Occipital lobe (tissue), 2 donors: ENCODE data around the gene GLE1. TPM values are rescaled to one million over a fixed set of nuclear protein-coding genes. Genes with fewer than 3 reads are reported as not detected.

Source experiments
- DNase-seq: peaks from one replicate; lab custom pipeline; 2025; lab: John Stamatoyannopoulos, UW
- total RNA-seq: library from RNA; depleted of rRNA; stranded (reverse); fragments of >200 nt; gene quantifications from one replicate; pipeline ENCODE4 v1.2.3, GENCODE V29; 2014

The GLE1 gene
- 18.9 TPM for total RNA-seq

DNA sequence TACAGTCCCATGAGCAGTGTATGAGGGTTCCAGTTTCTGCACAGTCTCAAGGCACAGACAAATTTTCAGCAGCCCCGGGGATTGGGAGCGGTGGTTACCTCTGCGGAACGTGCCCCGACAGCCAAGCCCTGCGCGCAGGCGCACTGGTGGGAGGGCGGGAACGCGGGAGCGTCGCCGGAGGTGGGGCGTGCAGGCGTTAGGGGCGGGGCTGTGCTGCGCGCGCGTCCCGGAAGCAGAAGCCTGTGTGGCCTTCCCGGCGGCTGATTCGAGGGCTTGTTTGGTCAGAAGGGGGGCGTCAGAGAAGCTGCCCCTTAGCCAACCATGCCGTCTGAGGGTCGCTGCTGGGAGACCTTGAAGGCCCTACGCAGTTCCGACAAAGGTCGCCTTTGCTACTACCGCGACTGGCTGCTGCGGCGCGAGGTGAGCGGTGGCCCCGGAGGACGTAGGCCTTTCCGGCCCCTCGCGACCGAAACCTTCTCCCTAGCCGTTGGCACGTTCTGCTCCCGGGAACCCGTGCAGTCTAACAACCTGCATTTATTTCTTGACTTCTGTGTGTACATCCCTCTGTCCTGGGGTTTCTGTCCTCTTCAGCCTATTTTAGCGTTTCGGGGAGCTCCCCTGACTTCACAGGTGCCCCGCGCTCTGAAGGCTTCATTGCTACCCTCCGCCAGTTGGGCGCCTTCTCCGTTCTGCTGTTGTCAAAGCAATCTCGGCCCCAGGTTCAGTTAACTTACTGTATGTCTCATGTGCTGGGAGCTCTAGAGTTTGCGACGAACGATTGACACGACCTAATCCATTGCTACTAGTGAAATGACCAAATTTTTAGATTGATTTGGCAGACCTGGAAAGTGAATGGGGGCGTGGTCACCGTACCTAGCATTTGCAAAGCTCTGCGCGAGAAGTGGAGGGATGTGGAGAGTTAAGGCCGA lies at the start of gene GLE1:
Gene GLE1 (plus strand): TSS at position 235 of the 929 bp plus-strand sequence. CDS start 87 bp downstream, at position 322.
- DNase-seq = peak; percentile 90

DNA sequence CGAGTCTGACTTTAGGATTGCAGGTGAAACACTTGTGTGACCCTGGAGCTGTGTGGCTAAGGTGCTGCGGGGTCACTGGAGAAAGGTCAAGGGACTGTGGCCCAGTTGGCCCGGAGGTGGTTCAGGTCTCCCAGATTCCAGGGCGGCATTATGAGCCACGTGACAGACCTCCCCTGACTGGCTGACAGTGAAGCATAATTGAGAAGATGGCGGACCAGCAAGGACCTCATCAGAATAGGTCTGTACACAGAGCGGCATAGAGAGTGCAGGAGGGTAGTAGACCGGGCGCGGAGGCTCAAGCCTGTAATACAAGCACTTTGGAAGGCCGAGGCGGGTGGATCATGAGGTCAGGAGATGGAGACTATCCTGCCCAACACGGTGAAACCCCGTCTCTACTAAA lies 49.5 kb upstream of the GLE1 start:
- DNase-seq = no peak

DNA sequence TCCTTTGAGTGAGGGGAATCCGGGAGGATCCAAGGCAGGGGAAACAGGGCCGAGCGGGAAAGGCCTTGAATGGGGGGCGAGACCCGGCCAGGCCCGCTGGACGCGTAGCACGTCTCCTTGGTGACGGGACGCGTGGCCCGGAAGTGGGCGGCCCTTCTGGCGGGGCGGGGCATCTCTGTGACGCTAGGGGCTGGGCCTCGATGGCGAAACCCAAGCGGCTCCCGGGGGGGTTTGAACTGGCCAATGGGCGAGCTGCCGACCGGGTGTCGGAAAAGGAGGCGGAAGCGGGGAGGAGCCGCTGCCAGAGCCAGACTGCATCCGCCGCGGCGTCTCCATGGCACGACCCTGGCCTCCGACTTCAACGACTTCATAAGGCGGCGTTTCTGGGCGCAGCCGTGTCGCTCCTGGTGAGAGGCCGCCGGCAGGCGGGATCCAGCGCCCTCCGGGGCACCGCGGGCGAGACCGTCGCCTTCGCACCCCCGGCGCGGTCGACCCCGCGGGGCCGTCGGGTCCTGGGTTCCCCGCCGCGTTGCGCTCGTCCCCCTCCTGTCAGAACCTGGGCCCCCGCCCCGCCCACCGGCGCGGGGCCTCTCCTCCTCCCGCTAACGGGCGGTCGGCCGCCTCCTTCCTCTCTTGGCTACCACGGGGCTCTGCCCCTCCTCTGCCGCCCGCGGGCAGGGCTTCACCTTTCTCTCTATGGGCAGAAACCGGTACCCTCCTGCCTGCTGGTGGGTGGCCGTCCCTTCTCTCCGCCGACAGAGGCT lies 48.5 kb upstream of the GLE1 start, which contains the start of gene ODF2:
Gene ODF2 (plus strand): TSS at position 158 of the 764 bp plus-strand sequence. CDS start 86 bp downstream, at position 244.
- peak; percentile 97 for DNase-seq

DNA sequence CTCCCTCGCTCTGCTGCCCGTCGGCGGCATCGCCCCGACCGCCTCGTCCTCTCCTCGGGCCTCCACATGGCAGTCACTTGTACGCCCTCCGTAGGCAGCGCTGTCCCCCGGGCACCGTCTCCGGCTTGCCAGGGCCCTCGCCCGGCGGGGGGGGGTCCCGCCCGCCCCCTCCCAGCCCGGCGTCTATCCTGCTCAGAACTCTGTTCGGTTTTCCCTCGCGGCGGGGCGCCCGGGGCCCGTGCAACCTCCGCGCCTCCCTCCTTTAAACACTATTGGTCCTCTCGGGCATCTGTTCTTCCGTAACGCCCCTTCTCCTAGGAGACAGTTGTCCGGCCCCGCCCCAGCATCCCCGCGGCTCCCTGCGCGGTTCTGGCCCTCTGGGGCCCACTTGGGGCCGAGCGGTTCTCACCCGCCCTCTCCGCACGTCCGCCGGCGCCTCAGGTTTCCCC lies 47.9 kb upstream of the GLE1 start:
- DNase-seq = peak; percentile 58

- DNase-seq = no peak
Observed at GRCh38 chr9:128457207-128457606, 47.3 kb upstream of the GLE1 start.

DNA sequence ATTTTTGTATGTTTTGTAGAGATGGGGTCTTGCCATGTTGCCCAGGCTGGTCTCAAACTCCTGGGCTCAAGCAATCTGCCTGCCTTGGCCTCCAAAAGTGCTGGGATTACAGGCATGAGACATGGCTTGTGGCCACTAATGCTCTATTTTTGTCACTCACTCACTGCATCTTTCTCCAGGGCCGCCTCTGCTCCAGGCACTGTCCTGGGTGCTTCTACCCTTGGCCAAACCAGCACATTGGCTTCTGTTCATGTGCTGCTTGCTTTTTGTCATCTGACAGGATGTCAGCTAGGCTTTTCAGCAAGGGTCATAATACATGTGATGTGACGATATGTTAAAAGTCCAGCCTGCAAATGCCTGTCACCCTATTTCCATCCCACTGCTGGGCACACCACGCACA lies 45.5 kb upstream of the GLE1 start:
- no peak for DNase-seq

DNA sequence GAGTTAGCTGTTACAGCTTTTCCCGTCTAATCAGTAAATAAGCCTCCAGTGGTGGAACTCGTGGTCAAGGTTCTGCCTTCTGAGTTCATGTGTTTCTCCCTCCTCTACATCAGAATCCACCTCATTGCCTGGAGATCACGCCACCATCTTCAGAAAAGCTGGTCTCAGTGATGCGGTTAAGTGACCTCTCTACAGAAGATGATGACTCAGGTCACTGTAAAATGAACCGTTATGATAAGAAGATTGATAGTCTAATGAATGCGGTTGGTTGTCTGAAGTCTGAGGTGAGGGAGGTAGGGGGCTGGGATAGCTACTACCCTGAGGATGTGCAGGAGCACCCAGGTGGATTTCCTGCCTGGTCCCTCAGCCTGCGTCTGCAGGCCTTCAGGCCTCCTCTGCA lies 35.4 kb upstream of the GLE1 start:
- DNase-seq = no peak

DNA sequence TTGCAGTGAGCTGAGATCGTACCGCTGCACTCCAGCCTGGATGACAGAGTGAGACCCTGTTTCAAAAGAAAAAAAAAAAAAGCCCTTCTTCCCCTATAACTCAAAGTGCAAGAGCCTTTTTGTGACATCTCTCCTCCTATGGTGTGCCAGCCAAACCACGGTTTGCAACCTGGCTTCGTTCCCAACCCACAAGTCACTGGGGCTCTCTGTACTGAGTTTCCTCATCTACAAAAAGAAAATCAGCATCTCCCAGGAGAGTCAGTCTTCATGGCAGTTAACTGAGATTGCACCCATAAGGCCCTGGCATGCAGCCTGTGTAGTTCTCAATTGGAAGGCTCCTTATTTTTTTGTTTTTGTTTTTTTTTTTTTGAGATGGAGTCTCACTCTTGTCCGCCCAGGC lies 34.0 kb upstream of the GLE1 start:
- no peak for DNase-seq

DNA sequence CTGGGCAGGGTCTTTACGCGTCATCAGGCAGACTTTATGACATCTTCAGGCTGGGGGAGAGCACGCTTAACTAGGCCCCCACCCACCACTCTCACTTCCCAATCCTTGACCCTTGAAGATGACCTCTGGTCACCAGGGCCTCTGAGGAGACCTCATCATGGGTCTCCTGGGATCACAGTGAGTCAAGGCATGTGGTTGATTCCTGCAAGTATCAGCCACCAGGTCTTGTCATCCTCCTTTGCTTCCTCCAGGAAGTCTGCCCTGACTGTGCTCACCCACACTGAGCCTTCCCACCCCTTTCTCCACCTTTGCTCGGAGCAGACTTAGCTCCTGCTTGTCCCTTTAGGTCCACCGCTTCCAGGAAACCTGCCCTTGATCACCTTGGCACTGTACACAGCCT lies 31.4 kb upstream of the GLE1 start:
- DNase-seq = no peak

DNA sequence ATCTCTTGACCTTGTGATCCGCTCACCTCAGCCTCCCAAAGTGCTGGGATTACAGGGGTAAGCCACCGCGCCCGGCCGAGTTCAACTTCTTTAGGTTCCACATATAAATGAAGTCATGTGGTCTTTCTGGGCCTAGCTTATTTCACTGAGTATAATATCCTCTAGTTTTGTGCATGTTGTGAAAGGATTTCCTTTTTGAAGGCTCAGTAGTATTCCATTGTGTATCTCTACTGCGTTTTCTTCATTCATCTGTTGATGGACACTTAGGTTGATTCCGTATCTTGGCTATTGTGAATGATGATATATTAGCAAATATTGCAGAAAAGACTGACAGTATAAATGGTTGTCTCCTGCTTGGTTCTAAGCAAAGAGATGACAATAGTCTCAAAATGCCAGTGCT lies 28.7 kb upstream of the GLE1 start:
- no peak for DNase-seq

- DNase-seq = no peak
Observed at GRCh38 chr9:128479262-128479661, 25.3 kb upstream of the GLE1 start.

DNA sequence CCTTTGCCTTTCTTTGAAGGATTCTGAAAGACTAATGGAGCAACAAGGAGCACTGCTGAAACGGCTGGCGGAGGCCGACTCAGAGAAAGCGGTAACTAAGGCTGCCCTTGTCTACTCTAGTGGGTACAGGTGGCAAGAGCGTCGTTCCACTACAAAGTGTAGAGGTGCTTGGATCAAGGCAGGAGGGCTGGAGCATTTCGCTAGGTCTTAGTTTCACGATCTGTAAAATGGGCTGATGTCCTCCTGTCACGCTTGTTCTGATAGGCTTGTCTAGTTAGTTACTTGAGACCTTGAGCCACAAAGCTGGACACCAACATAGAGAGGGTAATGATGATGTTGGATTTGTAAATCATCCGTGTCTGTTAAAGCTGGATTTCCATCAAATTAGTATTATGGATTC lies 23.0 kb upstream of the GLE1 start:
- no peak for DNase-seq

GRCh38 chr9:128482186-128482585 lies 22.3 kb upstream of the GLE1 start:
- DNase-seq = no peak

DNA sequence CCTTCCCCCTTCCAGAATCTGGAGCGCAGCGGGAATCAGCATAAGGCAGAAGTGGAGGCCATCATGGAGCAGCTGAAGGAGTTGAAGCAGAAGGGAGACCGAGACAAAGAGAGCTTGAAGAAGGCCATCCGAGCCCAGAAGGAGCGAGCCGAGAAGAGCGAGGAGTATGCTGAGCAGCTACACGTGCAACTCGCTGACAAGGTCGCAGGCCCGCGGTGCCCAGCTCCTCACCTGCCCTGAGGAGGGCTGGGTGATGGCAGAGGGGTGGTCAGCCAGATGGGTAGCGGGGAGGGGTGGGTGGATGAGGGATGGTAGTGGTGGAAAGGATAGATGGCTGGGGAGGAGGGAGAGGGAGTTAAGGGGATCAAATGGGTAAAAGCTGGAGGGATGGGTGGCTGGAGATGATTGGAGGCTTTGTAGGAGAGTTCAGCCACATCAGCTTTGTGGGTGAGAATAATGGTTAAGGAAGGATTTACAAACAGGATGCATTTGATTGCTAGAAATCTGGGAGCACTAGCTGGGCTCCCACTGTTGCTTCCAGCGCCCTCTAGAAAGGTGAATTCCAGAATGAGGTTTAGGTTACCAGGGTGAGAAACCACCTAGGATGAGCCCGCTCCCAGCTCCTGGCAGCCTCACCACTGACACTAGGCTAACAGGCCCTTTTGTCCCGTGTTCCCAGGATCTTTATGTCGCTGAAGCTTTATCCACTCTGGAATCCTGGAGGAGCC lies 19.7 kb upstream of the GLE1 start:
- no peak for DNase-seq

- no peak for DNase-seq
Observed at GRCh38 chr9:128485414-128485855, 19.1 kb upstream of the GLE1 start.

DNA sequence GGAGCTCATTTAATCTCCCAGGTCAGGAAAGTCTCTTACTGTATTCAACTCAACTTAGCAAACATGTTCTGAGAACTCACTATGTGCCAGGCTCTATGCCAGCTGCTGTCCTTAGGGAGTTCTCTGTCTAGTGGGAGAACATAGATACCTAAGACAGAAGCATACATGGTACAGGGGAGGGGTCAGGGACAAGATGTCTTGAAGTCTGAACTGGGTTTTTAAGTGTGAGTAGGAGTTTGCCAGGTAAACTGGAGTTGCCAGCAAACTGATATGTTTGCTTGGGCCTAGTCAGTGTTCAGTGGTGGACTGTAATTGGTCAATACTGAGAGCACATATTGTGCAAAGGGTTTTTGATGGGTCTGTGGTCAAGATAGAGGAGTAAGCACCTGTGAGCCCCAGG lies 18.3 kb upstream of the GLE1 start:
- DNase-seq = no peak

- DNase-seq = no peak
Observed at GRCh38 chr9:128493424-128493823, 11.1 kb upstream of the GLE1 start.

GRCh38 chr9:128494108-128494745 lies 10.3 kb upstream of the GLE1 start:
- no peak for DNase-seq

- DNase-seq = no peak
Observed at GRCh38 chr9:128494746-128495129, 9.8 kb upstream of the GLE1 start.

DNA sequence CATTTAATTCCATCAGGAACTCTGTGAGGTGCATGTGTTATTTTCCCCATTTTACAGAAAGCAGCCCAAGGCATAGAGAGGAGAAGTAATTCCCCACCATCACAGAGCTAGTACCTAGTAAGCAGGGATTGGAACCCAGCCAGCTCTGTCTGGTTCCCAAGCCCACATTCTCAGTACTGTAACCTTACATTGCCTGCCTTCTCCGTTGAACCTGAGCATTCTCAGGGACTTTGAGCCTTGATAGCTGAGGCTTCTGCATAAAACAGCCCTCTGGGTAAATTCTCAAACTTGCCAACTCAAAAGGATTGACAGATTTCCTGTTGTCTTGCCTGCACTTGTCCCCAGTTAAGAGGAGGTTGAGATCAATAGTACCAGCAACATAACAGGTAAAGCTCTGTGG lies 9.2 kb upstream of the GLE1 start:
- DNase-seq = no peak

GRCh38 chr9:128495804-128496417 lies 8.6 kb upstream of the GLE1 start:
- DNase-seq = no peak
